ENCODE measurements around the gene TBL2.
"Not testable (repeated sequence)": the region's sequence is repeated elsewhere in the genome, so short reads cannot be mapped to it uniquely, and the experiment has no call there.

Gene TBL2

GRCh38 chr7:73535918-73536317, 42.5 kb downstream of the TBL2 start:
- not testable (repeated sequence) for DNase-seq (ENCODE audit: low read depth)

- no peak for DNase-seq (ENCODE audit: low read depth)
Measured at GRCh38 chr7:73533742-73534141, 44.6 kb downstream of the TBL2 start.

GRCh38 chr7:73532224-73532623, 46.2 kb downstream of the TBL2 start:
- DNase-seq (ENCODE audit: low read depth), result no peak

GRCh38 chr7:73530800-73531199, 47.6 kb downstream of the TBL2 start:
- no peak for DNase-seq (ENCODE audit: low read depth)

GRCh38 chr7:73526896-73527821, 51.2 kb downstream of the TBL2 start:
- DNase-seq (ENCODE audit: low read depth), result no peak

GRCh38 chr7:73526158-73526494, 52.3 kb downstream of the TBL2 start:
- not testable (repeated sequence) for DNase-seq (ENCODE audit: low read depth)

- peak; percentile 96 for DNase-seq (ENCODE audit: low read depth)
Measured at GRCh38 chr7:73522105-73522872, 56.1 kb downstream of the TBL2 start, which contains the start of gene BAZ1B. Gene BAZ1B (minus strand): TSS chr7:73522293. CDS start chr7:73521933, 360 bp downstream.

- no peak for DNase-seq (ENCODE audit: low read depth)
Measured at GRCh38 chr7:73521636-73522104, 56.7 kb downstream of the TBL2 start.

- DNase-seq (ENCODE audit: low read depth), result no peak
Measured at GRCh38 chr7:73520673-73521635, 57.4 kb downstream of the TBL2 start.

- no peak for DNase-seq (ENCODE audit: low read depth)
Measured at GRCh38 chr7:73519867-73520672, 58.3 kb downstream of the TBL2 start.

GRCh38 chr7:73518470-73518869, 59.9 kb downstream of the TBL2 start:
- no peak for DNase-seq (ENCODE audit: low read depth)
